SK-N-SH (cell line): ENCODE results near the gene SLC37A3.

Experiments used
- CTCF ChIP-seq: fragments of 200-600 bp; sonication (generic); IDR thresholded peaks from 2 replicates; pipeline ENCODE4 v1.6.1; 2017; ENCODE audit warnings: antibody characterized with exemption, mild to moderate bottlenecking, moderate library complexity
- POLR2AphosphoS5 ChIP-seq: IDR thresholded peaks from 2 replicates; pipeline ENCODE4 v1.6.1; 2012; ENCODE audit warnings: low read depth, low read length
- RXRA ChIP-seq: IDR thresholded peaks from 2 replicates; pipeline ENCODE4 v1.4.0; 2012; ENCODE audit warnings: low read depth, mild to moderate bottlenecking, borderline replicate concordance
- SMC3 ChIP-seq: IDR thresholded peaks from 2 replicates; pipeline ENCODE4 v1.6.1; 2012; ENCODE audit warnings: low read depth, low read length, improper control_type of control experiment
- TF ChIP-seq, protein P1 (sequence below): fragments of 150-350 bp; IDR thresholded peaks from 2 replicates; pipeline ENCODE4 v1.6.1; 2017; ENCODE audit warnings: antibody characterized with exemption, low read length, low read depth, borderline replicate concordance
- TF ChIP-seq, protein P2 (sequence below): IDR thresholded peaks from 2 replicates; pipeline ENCODE4 v1.6.1; 2012; ENCODE audit warnings: mild to moderate bottlenecking, low read depth, low read length, moderate library complexity

- TF ChIP-seq POLR2AphosphoS5 (no peak), SMC3 (no peak), CTCF (no peak), RXRA (no peak)
- TF ChIP-seq, protein P1, sequence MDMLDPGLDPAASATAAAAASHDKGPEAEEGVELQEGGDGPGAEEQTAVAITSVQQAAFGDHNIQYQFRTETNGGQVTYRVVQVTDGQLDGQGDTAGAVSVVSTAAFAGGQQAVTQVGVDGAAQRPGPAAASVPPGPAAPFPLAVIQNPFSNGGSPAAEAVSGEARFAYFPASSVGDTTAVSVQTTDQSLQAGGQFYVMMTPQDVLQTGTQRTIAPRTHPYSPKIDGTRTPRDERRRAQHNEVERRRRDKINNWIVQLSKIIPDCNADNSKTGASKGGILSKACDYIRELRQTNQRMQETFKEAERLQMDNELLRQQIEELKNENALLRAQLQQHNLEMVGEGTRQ, result no peak
- TF ChIP-seq, protein P2, sequence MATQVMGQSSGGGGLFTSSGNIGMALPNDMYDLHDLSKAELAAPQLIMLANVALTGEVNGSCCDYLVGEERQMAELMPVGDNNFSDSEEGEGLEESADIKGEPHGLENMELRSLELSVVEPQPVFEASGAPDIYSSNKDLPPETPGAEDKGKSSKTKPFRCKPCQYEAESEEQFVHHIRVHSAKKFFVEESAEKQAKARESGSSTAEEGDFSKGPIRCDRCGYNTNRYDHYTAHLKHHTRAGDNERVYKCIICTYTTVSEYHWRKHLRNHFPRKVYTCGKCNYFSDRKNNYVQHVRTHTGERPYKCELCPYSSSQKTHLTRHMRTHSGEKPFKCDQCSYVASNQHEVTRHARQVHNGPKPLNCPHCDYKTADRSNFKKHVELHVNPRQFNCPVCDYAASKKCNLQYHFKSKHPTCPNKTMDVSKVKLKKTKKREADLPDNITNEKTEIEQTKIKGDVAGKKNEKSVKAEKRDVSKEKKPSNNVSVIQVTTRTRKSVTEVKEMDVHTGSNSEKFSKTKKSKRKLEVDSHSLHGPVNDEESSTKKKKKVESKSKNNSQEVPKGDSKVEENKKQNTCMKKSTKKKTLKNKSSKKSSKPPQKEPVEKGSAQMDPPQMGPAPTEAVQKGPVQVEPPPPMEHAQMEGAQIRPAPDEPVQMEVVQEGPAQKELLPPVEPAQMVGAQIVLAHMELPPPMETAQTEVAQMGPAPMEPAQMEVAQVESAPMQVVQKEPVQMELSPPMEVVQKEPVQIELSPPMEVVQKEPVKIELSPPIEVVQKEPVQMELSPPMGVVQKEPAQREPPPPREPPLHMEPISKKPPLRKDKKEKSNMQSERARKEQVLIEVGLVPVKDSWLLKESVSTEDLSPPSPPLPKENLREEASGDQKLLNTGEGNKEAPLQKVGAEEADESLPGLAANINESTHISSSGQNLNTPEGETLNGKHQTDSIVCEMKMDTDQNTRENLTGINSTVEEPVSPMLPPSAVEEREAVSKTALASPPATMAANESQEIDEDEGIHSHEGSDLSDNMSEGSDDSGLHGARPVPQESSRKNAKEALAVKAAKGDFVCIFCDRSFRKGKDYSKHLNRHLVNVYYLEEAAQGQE, result no peak
Observed at GRCh38 chr7:140439359-140439758, 41.0 kb upstream of the SLC37A3 start.
